SK-N-SH (cell line): Measurements from ENCODE around the gene POU5F2.

ENCODE experiments used
- JUND ChIP-seq: IDR thresholded peaks from 2 replicates; pipeline ENCODE4 v1.4.0; 2012
- POLR2AphosphoS5 ChIP-seq: IDR thresholded peaks from 2 replicates; pipeline ENCODE4 v1.6.1; 2012; ENCODE audit warnings: low read depth, low read length
- RFX5 ChIP-seq: IDR thresholded peaks from 2 replicates; pipeline ENCODE4 v1.6.1; 2012; ENCODE audit warnings: mild to moderate bottlenecking, improper control_type of control experiment, low read length

DNA sequence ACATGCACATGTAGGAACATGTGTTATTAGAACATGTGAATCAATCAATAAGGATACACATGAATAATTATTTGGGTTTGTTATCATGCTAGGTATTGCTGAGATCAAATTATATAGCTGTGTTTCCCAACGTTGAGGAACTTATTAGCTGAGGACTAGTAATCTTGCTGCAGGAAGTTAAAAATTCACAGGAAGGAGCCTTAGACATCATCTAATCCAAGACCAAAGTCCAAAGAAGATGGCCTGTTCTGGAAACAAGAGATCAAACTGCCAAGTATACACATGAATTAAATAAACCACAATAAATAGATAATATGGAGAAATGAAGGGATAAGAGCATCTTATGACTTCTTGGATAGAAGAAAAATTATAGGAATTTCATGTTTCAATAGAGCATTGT lies 19.9 kb downstream of the POU5F2 start:
- no peak for TF ChIP-seq JUND
- TF ChIP-seq RFX5, result no peak
- no peak for TF ChIP-seq POLR2AphosphoS5
